Measurements from ENCODE around the gene ZBED5. TPM values are rescaled to one million over a fixed set of nuclear protein-coding genes. Genes with fewer than 3 reads are reported as not detected.

Gene ZBED5
- total and polyA plus RNA-seq, 2 experiments from 2014 or later = 30.5 to 46.2 TPM

- no peak for TF ChIP-seq CTCF (IDR thresholded peaks at IDR 0.05; ENCODE audit: poor library complexity)
- no peak overlapping the region for H3K27ac ChIP-seq
- H3K79me2 ChIP-seq = no peaks in the 10 kb centered on the region
- peaks cover 3% of the 10 kb centered on the region for H3K4me1 ChIP-seq (ENCODE audit: insufficient read depth)
- no peak overlapping the region for H3K4me2 ChIP-seq
- H3K36me3 ChIP-seq (replicated peaks; ENCODE audit: insufficient read depth, low read depth) = no peaks in the 10 kb centered on the region
- H3K27me3 ChIP-seq = no peaks in the 10 kb centered on the region
- H3K4me3 ChIP-seq = no peak overlapping the region
- no peak overlapping the region for H2AFZ ChIP-seq
- no peaks in the 10 kb centered on the region for H3K9me3 ChIP-seq (ENCODE audit: low read depth)
- H3K9me2 ChIP-seq (replicated peaks; ENCODE audit: insufficient read depth) = no peaks in the 10 kb centered on the region
- no peak for DNase-seq (ENCODE audit: low spot score)
- H4K20me1 ChIP-seq (ENCODE audit: insufficient read depth, poor library complexity, severe bottlenecking) = no peaks in the 10 kb centered on the region
Measured at GRCh38 chr11:10846660-10847059, 11.2 kb downstream of the ZBED5 start.

GRCh38 chr11:10845589-10845988 is 12.3 kb downstream of the ZBED5 start:
- no peak overlapping the region for H3K4me3 ChIP-seq
- no peaks in the 10 kb centered on the region for H3K9me2 ChIP-seq (replicated peaks; ENCODE audit: insufficient read depth)
- H3K4me2 ChIP-seq = no peak overlapping the region
- no peaks in the 10 kb centered on the region for H4K20me1 ChIP-seq (ENCODE audit: insufficient read depth, poor library complexity, severe bottlenecking)
- H3K36me3 ChIP-seq (replicated peaks; ENCODE audit: insufficient read depth, low read depth) = no peaks in the 10 kb centered on the region
- TF ChIP-seq EZH2phosphoT487 (IDR thresholded peaks at IDR 0.05; ENCODE audit: low read depth, severe bottlenecking, unreplicated experiment) = no peak
- no peak for TF ChIP-seq EZH2 (IDR thresholded peaks at IDR 0.05; ENCODE audit: borderline replicate concordance)
- no peak for TF ChIP-seq CTCF (IDR thresholded peaks at IDR 0.05; ENCODE audit: poor library complexity)
- no peaks in the 10 kb centered on the region for H3K27me3 ChIP-seq
- WGBS (ENCODE audit: low lambda C conversion rate, missing lambda C conversion rate) = 95% methylated on average over 2 of the region's 2 CpGs
- no peaks in the 10 kb centered on the region for H3K9me3 ChIP-seq (ENCODE audit: low read depth)
- H3K4me1 ChIP-seq (ENCODE audit: insufficient read depth) = peaks cover 3% of the 10 kb centered on the region
- DNase-seq (ENCODE audit: low spot score) = no peak
- H2AFZ ChIP-seq = no peak overlapping the region
- no peaks in the 10 kb centered on the region for H3K79me2 ChIP-seq
- no peak overlapping the region for H3K27ac ChIP-seq

GRCh38 chr11:10844796-10845195 is 13.1 kb downstream of the ZBED5 start:
- peaks cover 3% of the 10 kb centered on the region for H3K4me1 ChIP-seq (ENCODE audit: insufficient read depth)

More at GRCh38 chr11:10844796-10845195, 13.1 kb downstream of the ZBED5 start:
- no peaks in the 10 kb centered on the region for H3K27me3 ChIP-seq
- H2AFZ ChIP-seq = no peak overlapping the region
- no peaks in the 10 kb centered on the region for H3K79me2 ChIP-seq
- TF ChIP-seq EZH2phosphoT487 (IDR thresholded peaks at IDR 0.05; ENCODE audit: low read depth, severe bottlenecking, unreplicated experiment) (no peak), EZH2 (IDR thresholded peaks at IDR 0.05; ENCODE audit: borderline replicate concordance) (no peak), CTCF (IDR thresholded peaks at IDR 0.05; ENCODE audit: poor library complexity) (no peak)
- no peak overlapping the region for H3K4me2 ChIP-seq
- no peaks in the 10 kb centered on the region for H3K9me3 ChIP-seq (ENCODE audit: low read depth)
- no peaks in the 10 kb centered on the region for H3K9me2 ChIP-seq (replicated peaks; ENCODE audit: insufficient read depth)
- H4K20me1 ChIP-seq (ENCODE audit: insufficient read depth, poor library complexity, severe bottlenecking) = no peaks in the 10 kb centered on the region
- H3K4me3 ChIP-seq = no peak overlapping the region
- no peaks in the 10 kb centered on the region for H3K36me3 ChIP-seq (replicated peaks; ENCODE audit: insufficient read depth, low read depth)
- H3K27ac ChIP-seq = no peak overlapping the region
- DNase-seq (ENCODE audit: low spot score) = no peak

All from hepatocyte (in vitro differentiated cells).